HCT116 (cell line): ENCODE data around the gene USP32.

ENCODE experiments used
- CTCF ChIP-seq, 3 experiments: fragments of 200-600 bp in 1 of 3; sonication (generic) in 1 of 3; IDR thresholded peaks in 2 of 3; conservative IDR thresholded peaks in 1 of 3; 2 replicates each; pipeline ENCODE4 v1.5.1; 2012 to 2017; ENCODE audit warnings: low read depth in 2 of 3, low read length in 2 of 3, antibody characterized with exemption in 1 of 3, borderline replicate concordance in 1 of 3, control low read depth in 1 of 3, mild to moderate bottlenecking in 1 of 3, mixed read lengths in 1 of 3, mixed run types in 1 of 3, moderate library complexity in 1 of 3; ENCODE audit not compliant: insufficient read depth in 1 of 3
- MAX ChIP-seq: IDR thresholded peaks from 2 replicates; pipeline ENCODE4 v1.6.1; 2012
- POLR2A ChIP-seq: IDR thresholded peaks from 2 replicates; pipeline ENCODE4 v1.7.0; 2011; ENCODE audit warnings: borderline replicate concordance; ENCODE audit not compliant: insufficient read depth, insufficient read length; ENCODE audit errors: extremely low read depth
- RAD21 ChIP-seq: IDR thresholded peaks from 2 replicates; pipeline ENCODE4 v1.6.1; 2012; ENCODE audit warnings: low read depth, mild to moderate bottlenecking
- REST ChIP-seq: IDR thresholded peaks from 2 replicates; pipeline ENCODE4 v1.6.1; 2012; ENCODE audit warnings: low read depth
- TCF7L2 ChIP-seq: IDR thresholded peaks from 2 replicates; pipeline ENCODE4 v1.7.0; 2011; ENCODE audit warnings: borderline replicate concordance, inconsistent platforms; ENCODE audit not compliant: insufficient read depth, insufficient read length; ENCODE audit errors: extremely low read depth

- TF ChIP-seq CTCF (IDR thresholded peaks at IDR 0.05 in 2 of 3, conservative IDR thresholded peaks at IDR 0.05 in 1 of 3; ENCODE audit: borderline replicate concordance in 1 of 3, insufficient read depth in 1 of 3, low read depth in 2 of 3, low read length in 2 of 3) (no peak), POLR2A (no peak), REST (no peak), MAX (no peak), TCF7L2 (no peak), RAD21 (no peak)
Measured at GRCh38 chr17:60395508-60396065, 3.7 kb upstream of the USP32 start.
